ENCODE measurements around the gene TEPSIN. TPM values are rescaled to one million over a fixed set of nuclear protein-coding genes. Genes with fewer than 3 reads are reported as not detected.

TEPSIN gene
- total RNA-seq, 4 donors from 2014 or later = 61.2 to 336 (median 121) TPM

- in situ Hi-C loops (cut with MboI; ENCODE audit: low pct_ligation_motif_present in 1 of 4, low pct_unique_long_range_greater_than_20kb in 1 of 4, low sequenced_read_pairs in 3 of 4) = loop anchor here in 2 of 4 donors (25.0 kb wide), 2 partner anchors 109 to 209 kb away; partner anchors contain the start of gene BAHCC1 (in 1 of the 2)
Observed at GRCh38 chr17:81277946-81278693, 39.3 kb upstream of the TEPSIN start.

GRCh38 chr17:81277421-81277820 lies 38.6 kb upstream of the TEPSIN start:
- intact Hi-C loops (cut with DNase I; ENCODE audit: low total_unique reads) = no loop called here
- H3K27ac ChIP-seq = peak overlapping the region; percentile 50 to 77 (median 66)
- no peaks in the 10 kb centered on the region for H3K9me3 ChIP-seq
- no peaks in the 10 kb centered on the region for H3K27me3 ChIP-seq
- H3K4me1 ChIP-seq = peaks cover 5 to 17% (median 13%) of the 10 kb centered on the region in 4 donors
- TF ChIP-seq EP300 (IDR thresholded peaks at IDR 0.05; ENCODE audit: low read depth) (no peak), POLR2A (IDR thresholded peaks at IDR 0.05) (no peak), POLR2AphosphoS5 (IDR thresholded peaks at IDR 0.05) (no peak), CTCF (IDR thresholded peaks at IDR 0.05) (no peak)
- peaks cover 0 to 32% (median 4%) of the 10 kb centered on the region in 4 donors for H3K36me3 ChIP-seq
- in situ Hi-C loops (cut with MboI; ENCODE audit: low pct_ligation_motif_present in 1 of 4, low pct_unique_long_range_greater_than_20kb in 1 of 4, low sequenced_read_pairs in 3 of 4) = loop anchor here in 2 of 4 donors (25.0 kb wide), 2 partner anchors 110 to 210 kb away; partner anchors contain the start of gene BAHCC1 (in 1 of the 2)
- DNase-seq = peak; percentile 32
- H3K4me3 ChIP-seq = peak overlapping the region in 1 of 4 donors; percentile 25
- 35% methylated on average over 18 of the region's 18 CpGs; no CpG with 5 or more reads in 1 of the 2 donors for WGBS, 2 donors (ENCODE audit: low coverage in 1 of 2)

More at GRCh38 chr17:81277946-81278693, 39.3 kb upstream of the TEPSIN start:
- intact Hi-C loops (cut with DNase I; ENCODE audit: low total_unique reads) = no loop called here
- no peak for DNase-seq
- 88% methylated on average over 20 of the region's 20 CpGs; no CpG with 5 or more reads in 1 of the 2 donors for WGBS, 2 donors (ENCODE audit: low coverage in 1 of 2)
- no peaks in the 10 kb centered on the region for H3K27me3 ChIP-seq
- H3K36me3 ChIP-seq = peaks cover 0 to 25% (median 4%) of the 10 kb centered on the region in 4 donors
- peaks cover 5 to 17% (median 13%) of the 10 kb centered on the region in 4 donors for H3K4me1 ChIP-seq
- H3K4me3 ChIP-seq = peak overlapping the region in 1 of 4 donors; percentile 25
- peak overlapping the region; percentile 50 to 77 (median 66) for H3K27ac ChIP-seq
- no peaks in the 10 kb centered on the region for H3K9me3 ChIP-seq
- TF ChIP-seq POLR2A (IDR thresholded peaks at IDR 0.05) (no peak), CTCF (IDR thresholded peaks at IDR 0.05) (no peak), EP300 (IDR thresholded peaks at IDR 0.05; ENCODE audit: low read depth) (no peak), POLR2AphosphoS5 (IDR thresholded peaks at IDR 0.05) (no peak)

GRCh38 chr17:81276781-81277180 lies 37.9 kb upstream of the TEPSIN start:
- in situ Hi-C loops (cut with MboI; ENCODE audit: low pct_ligation_motif_present in 1 of 4, low pct_unique_long_range_greater_than_20kb in 1 of 4, low sequenced_read_pairs in 3 of 4) (loop anchor here in 2 of 4 donors (25.0 kb wide), 2 partner anchors 111 to 211 kb away; partner anchors contain the start of gene BAHCC1 (in 1 of the 2)), intact Hi-C loops (cut with DNase I; ENCODE audit: low total_unique reads) (no loop called here)
- H3K27me3 ChIP-seq = no peaks in the 10 kb centered on the region
- peaks cover 0 to 37% (median 4%) of the 10 kb centered on the region in 4 donors for H3K36me3 ChIP-seq
- H3K27ac ChIP-seq = peak overlapping the region in 2 of 4 donors; percentile 15 to 71
- WGBS, 2 donors (ENCODE audit: low coverage in 1 of 2) = 87% methylated on average over 11 of the region's 11 CpGs; no CpG with 5 or more reads in 1 of the 2 donors
- DNase-seq = no peak
- TF ChIP-seq POLR2AphosphoS5 (IDR thresholded peaks at IDR 0.05) (no peak), POLR2A (IDR thresholded peaks at IDR 0.05) (no peak), CTCF (IDR thresholded peaks at IDR 0.05) (no peak), EP300 (IDR thresholded peaks at IDR 0.05; ENCODE audit: low read depth) (no peak)
- H3K9me3 ChIP-seq = no peaks in the 10 kb centered on the region
- H3K4me3 ChIP-seq = no peak overlapping the region
- peaks cover 5 to 17% (median 13%) of the 10 kb centered on the region in 4 donors for H3K4me1 ChIP-seq

DNA sequence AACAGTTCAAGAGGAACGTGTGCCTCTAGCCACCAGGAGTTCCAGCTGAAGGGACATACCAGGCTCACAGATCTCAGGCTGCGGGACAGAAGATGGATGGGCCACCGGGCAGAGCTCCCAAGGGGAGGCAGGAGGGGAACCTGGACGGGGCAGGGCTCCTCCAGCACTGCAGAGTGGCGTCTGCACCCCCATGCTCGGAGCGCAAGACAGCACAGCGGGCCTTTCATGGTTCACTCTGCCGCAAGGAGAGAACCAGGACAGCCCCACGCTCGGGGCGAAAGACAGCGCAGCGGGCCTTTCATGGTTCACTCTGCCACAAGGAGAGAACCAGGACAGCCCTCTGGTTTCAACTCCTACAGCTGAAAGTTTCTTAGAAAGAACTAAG lies 35.6 kb upstream of the TEPSIN start:
- no peak overlapping the region for H3K4me3 ChIP-seq
- H3K4me1 ChIP-seq = peaks cover 5 to 17% (median 13%) of the 10 kb centered on the region in 4 donors
- 98% methylated on average over 14 of the region's 14 CpGs; no CpG with 5 or more reads in 1 of the 2 donors for WGBS, 2 donors (ENCODE audit: low coverage in 1 of 2)
- no peak overlapping the region for H3K27ac ChIP-seq
- no peaks in the 10 kb centered on the region for H3K9me3 ChIP-seq
- intact Hi-C loops (cut with DNase I; ENCODE audit: low total_unique reads) (no loop called here), in situ Hi-C loops (cut with MboI; ENCODE audit: low pct_ligation_motif_present in 1 of 4, low pct_unique_long_range_greater_than_20kb in 1 of 4, low sequenced_read_pairs in 3 of 4) (loop anchor here in 3 of 4 donors (25.0 kb wide), 2 partner anchors 213 to 338 kb away; no protein-coding TSS in a partner anchor)
- no peak for DNase-seq
- TF ChIP-seq POLR2A (IDR thresholded peaks at IDR 0.05) (no peak), CTCF (IDR thresholded peaks at IDR 0.05) (no peak), POLR2AphosphoS5 (IDR thresholded peaks at IDR 0.05) (no peak), EP300 (IDR thresholded peaks at IDR 0.05; ENCODE audit: low read depth) (no peak)
- peaks cover 0 to 55% (median 6%) of the 10 kb centered on the region in 4 donors for H3K36me3 ChIP-seq
- H3K27me3 ChIP-seq = no peaks in the 10 kb centered on the region

All from transverse colon (tissue), 4 donors.